CD4-positive, alpha-beta T cell treated with Interleukin-2 at 100 ng/mL for 4 hours (primary cell): ENCODE data around the gene CELF6.

Experiments used
- DNase-seq: peaks from one replicate; pipeline ENCODE4 v3.0.0-alpha.2; 2020; ENCODE audit warnings: low spot score

CELF6 gene

DNA sequence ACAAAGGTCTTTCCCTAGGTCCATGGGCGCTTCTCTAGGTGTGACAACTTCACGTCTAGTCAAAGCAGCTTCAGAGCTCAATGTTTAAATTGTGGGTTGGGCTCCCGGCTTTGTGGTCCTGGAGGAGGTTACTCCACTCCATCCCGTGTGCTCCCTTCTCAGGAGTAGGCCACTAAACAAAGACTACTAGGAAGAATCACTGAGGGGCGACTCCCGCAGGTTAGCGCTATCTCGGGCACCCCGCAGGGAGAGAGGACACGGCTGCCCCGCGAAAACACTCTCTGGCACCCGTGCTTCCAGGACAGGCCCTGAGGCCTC is 48.1 kb downstream of the CELF6 start:
- DNase-seq, result no peak

DNA sequence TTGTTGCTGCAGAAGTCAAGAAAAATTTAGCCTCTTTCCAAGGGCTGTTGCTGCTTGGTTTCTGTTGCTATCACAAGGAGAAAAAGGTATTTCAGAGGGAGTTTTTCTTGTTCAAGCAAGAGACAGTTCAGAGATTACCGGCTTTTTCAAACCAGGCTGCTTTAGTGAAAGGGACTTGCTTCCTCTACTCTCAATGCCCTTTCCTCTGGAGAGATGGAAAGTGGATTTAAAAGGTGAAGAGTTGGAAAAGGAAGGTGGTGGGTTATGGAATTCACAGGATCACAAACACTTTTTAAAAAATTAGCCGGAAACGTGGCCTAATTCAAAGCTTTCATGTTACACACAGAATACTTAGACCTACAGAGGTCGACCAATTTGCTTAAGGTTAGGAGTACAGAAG is 48.7 kb downstream of the CELF6 start:
- no peak for DNase-seq

DNA sequence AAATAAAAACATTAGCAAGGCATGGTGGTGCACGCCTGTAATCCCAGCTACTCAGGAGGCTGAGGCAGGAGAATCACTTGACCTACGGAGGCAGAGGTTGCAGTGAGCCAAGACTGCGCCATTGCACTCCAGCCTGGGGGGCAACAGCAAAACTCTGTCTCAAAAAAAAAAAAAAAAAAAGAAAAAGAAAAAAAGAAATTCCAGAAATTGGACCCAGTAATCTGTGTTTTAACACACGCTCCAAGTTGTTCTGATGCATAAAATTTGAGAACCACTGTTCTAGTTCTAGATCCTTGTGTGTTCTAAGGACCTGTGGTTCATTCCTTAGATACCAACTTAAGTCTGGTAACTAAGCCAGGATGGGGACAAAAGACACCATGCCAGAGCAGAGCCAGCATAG is 50.2 kb downstream of the CELF6 start:
- no peak for DNase-seq

DNA sequence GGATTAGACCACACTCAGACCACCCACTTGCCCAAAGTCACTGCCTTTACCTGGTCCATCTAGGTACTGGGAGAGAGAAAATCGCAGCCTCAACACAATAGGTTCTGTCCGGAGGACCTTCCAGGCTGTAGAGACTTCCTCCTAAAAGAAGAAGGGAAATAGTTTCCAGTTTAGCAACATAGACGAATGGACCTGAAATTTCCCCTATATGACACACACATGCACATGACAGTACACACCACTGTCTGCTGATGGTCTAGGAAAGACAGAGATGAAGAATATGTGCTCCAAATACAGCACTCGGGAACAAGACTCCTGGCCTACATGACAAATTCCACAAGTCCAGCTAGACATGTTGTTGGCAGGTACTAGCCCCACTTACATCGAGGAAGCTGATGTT is 54.9 kb downstream of the CELF6 start:
- no peak for DNase-seq

DNA sequence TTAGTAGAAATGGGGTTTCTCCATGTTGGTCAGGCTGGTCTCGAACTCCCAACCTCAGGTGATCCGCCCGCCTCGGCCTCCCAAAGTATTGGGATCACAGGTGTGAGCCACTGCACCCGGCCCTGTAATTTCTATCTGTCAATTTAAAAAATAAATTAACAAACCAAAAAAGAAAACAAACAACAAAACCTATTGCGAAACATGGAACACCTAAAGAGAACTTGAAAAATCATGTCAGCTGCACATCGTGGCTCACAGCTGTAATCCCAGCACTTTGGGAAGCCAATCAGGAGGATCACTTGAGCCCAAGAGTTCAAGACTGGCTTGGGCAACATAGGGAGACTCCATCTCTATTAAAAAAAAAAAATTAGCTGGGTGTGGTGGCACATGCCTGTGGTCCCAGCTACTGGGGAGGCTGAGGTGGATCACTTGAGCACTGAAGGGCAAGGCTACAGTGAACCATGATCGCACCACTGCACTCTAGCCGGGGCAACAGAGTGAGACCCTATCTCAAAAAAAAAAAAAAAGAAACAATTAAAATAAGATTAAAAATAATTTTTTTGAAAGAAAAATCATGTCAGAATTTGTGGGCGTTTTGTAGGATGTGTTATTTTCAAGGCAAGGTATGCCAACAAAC is 67.2 kb downstream of the CELF6 start:
- DNase-seq, result no peak

DNA sequence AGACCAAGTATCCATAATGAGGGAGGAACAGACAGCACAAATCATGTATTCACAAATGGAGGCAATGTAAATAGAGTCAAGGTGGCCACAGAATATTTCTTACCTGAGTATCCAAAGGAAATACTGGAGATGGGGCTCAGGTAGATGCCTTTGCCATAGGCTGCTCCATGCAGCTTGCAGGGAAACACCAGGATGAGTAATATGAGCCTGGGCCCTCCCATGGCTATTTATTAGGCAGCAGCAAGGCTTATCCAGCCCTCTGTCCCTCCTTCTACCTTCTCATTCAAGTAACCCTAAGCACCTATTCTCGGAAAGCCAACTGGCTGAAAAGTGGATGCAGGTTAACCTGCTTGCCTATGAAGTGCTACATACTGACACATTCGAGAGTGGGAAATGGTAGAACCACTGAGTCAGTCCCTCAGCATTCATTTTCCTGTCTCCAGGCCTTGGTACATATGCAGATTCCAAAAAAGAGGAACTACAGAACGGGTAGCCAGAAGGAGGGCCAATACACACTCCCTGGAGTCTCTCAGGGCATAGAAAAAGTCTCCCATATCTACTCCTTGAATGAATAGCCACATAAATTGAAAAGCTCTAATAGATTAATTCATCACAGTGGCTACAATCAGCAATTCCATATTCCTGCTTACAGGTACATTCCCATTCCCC is 70.7 kb downstream of the CELF6 start:
- no peak for DNase-seq

DNA sequence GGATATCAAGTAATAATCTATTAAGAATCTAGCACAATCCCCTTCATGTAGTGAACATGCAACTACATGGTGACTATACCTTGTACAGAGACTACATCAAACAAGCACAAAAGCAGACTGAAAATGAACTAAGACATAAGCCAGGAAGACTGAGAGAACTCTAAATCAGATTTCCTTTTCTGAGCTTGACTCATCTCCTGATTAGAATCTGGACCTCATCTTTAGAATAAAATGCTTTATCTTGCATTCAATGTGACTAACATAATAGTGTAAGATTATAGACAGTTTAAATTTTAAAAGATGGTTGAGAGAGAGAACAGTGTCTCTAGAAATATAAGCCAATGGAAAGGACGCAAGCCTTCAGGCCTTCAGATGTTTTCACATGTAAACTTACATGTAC is 71.4 kb downstream of the CELF6 start:
- no peak for DNase-seq

DNA sequence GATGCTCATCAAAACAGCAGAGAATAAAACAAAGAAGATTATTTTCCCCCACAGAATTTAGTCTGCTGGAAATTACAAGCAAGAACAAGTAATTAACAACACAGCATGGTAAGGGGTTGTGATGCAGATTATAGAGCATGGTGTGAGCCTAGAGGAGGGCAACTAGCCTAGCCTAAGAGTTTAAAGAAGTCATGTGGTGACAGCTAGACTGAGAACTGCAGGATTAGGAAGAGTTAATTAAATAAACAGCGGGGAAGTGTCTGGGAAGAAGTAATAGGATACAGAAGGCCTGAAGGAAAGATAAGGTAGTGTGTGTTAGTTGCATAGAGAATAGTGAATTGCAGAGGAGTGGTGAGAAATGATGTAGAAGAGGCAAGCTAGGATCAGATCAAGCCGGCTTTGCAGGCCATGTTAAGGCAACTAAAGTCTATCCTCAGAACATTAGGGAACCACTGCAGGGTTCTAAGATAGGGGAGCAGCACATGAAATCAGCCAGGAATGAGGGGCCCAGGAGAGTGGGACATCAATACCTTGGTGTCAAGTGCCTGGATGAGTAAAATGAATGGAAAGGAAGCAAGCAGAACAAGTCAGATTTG is 77.1 kb downstream of the CELF6 start:
- no peak for DNase-seq

DNA sequence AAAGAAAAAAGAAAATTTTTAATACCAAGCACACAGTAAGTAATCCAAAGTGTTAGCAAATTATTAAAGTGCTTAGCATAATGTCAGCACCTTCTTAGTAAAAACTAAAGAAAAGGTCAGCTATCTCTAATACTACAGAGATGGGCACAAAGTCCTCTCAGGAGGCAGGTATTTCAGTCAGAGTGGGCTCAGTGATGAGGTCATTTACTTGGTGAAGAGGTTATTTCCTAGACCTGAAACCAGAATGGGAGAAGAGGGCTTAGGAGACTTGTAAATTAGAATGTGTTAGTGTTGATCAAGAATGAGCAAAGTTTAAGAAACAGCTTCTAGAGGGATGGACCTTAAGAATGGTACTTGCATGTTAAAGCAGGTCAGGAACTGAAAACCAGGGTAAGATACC is 80.3 kb downstream of the CELF6 start:
- DNase-seq, result no peak

DNA sequence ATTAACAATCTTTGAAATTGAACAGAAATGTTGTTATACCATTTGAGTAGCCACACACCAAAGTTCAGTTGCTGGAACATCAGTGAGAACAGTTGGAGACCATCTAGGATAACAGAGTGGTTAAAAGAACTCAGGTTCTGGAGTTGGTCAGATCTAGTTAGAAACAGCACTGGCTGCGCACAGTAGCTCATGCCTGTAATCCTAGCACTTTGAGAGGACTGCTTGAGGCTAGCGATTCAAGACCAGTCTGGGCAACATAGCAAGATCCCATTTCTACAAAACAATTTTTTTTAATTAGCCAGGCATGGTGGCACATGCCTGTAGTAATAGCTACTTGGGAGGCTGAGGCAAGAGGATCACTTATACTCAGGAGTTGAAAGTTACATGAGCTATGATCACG is 81.4 kb downstream of the CELF6 start:
- DNase-seq, result no peak

DNA sequence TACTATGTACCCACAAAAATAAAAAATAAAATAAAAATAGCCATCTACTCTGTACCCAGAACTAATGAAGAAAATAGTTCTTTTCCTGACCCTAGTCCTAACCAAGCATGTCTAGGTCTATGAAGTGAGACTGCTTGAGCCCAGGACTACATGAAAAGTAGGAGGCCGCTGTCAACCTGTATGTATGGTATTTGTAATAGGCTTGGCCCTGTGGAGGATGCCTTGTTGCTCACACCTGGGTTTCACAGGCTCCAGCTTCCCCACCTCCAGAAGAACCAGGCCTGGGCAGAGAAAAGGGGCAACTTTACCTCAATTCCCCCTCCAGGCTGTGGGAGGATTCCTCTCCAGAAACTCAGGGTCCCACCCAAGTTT is 82.1 kb downstream of the CELF6 start:
- no peak for DNase-seq

DNA sequence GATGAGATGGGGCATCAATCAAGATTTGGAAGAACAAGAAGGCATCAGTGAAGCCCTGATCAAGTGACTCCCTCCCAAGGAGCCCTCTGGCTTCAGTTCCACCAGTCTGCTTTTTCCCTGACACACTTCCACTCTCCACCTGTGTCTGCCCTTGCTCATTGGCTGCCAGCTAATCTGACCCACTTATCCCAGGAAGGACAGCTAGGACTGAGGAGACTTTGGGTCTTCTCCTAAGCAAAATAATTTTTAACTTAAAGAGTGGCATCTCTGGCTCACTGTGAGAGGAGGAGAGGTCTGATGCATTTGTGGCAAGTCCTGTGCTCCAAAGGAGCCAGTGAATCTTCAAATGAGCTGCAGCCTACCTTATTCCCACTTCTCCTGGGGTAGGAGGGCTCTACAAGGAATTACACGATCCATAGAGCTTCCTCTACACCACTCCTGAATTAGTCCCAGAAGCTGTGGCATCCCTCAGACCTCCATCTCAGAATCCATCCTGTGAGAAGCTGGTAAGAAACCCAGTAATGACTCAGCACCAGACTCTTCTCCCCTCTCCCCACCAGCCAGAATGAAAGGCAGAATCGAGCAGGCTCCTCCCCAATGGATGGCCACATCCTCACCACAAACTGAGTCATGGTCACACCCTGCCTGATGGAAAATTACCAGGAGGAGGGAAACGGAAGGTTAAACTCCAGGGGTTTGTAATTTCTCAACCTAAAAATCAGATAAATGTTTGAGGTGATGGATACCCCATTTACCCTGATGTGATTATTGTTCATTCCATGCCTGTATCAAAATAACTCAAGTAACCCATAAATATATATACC is 82.7 kb downstream of the CELF6 start:
- DNase-seq, result peak; percentile 74

DNA sequence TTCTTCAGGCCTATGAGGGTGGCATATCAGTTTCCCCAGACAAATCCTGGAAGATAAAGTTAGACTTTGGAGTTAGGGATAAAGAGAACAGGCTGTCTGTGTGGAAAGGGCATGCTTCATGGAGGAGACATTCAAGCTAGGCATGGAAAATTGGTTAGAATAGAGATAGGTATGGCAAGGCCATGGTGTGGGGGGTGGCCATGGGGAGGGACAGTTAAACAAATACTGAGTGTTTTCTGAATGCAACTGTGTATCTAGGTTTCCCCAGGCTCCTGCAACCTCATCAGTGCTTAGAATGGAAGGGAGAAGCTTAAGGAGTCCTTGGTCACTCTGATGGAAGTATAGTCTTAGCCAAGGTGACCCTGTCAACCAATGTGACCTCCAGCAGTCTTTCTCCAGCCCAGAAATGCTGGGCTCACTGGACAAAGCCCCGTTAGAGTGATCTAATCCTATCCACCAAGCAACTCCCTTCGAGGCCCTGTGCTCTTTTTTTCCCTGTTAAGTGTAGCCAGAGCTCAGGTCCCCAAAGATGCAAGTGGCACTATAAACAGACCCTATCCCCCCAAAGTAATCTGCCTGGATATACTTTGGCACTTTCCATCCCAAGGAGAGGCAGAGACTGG is 83.5 kb downstream of the CELF6 start:
- no peak for DNase-seq

DNA sequence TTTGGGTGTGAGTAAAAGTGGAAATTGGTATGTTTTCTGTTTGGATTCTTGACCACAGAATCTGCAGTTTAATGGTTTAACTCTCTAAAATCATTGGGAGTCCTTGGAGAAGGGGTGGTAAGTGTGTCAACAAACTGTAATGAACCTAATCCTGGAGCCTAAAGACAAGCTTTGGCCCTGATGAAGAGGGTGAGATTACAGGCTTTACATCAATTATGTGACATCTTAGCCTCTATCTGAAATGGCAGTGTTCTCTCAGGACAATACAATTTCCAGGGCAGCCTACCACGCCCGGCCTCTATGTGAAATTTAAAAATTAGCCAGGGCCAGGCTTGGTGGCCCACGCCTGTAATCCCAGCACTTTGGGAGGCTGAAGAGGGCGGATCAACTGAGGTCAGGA is 84.7 kb downstream of the CELF6 start:
- DNase-seq, result no peak
